ENCODE data around the gene ACSL5.
"Not testable (repeated sequence)": the region's sequence is repeated elsewhere in the genome, so short reads cannot be mapped to it uniquely, and the experiment has no call there.

The ACSL5 gene

DNA sequence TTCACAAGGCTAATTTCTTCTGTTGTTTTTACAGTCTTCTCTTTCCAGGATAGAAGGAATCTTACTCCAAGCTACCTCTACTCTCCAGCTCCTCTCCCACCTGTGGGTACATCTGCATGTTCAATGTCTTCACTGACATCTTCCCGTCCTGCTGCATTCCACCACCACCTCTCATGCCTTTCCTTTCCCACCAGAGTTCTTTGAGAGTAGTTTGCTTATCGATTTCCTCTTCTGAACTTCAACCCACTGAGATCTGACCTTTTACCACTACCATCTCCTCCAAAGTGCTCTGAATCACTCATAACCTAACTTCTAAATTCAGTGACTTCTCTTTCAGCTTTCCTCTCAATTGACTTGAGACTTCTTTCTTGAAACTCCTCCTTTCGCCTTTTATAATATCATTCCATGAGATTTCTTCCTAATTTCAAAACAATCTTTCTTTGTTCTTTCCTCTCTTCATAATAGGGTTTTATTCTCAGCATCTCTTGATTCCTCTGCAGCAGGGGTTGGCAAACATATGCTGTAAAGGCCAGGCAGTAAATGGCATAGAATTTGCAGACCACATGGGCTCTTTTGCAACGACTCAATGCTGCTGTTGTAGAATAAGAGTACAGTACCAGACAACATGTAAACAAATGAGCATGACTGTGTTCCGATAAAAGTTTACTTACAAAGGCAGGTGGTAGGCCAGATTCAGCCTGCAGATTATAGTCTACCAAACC, 22.1 kb downstream of the ACSL5 start:
- H3K27ac ChIP-seq = no peak overlapping the region
- no peak overlapping the region for H3K4me3 ChIP-seq

DNA sequence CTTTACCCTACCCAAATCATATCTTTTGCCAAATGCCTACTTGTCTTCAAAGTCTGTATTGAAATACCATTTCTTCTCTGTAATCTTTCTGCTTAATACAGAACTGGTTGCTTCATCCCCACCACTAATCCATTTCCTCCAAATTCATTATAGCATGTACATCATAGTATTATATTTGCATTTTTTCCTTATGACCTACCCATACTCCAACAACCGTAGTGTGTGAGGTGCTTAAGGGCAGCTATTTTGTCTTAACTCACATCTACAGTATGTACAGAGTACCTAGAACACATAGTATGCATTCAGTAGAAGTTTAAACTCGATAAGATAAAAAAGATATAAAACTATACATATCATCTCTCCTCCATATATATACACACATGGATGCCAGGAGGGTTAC, 23.7 kb downstream of the ACSL5 start:
- Histone ChIP-seq H3K4me3 (no peak overlapping the region), H3K27ac (no peak overlapping the region)

DNA sequence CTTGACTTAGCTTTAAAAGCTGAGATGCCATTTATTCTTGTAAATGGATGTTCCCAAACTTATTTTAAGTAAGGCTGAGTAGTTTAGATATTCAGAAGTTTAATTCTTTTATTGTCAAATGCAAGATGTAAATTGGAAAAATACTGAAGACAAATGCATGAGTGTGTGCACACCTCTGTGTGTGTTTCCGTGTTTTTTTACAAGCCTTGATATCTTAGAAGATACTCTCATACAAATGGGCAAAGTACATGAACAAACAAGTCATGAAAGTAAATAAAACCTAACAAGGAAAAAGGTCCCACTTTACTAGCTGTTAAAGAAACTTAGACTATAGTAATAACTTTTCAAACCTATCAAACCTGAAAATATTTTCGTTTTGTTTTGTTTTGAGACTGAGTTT, 29.0 kb downstream of the ACSL5 start:
- no peak overlapping the region for H3K4me3 ChIP-seq
- H3K27ac ChIP-seq = no peak overlapping the region

DNA sequence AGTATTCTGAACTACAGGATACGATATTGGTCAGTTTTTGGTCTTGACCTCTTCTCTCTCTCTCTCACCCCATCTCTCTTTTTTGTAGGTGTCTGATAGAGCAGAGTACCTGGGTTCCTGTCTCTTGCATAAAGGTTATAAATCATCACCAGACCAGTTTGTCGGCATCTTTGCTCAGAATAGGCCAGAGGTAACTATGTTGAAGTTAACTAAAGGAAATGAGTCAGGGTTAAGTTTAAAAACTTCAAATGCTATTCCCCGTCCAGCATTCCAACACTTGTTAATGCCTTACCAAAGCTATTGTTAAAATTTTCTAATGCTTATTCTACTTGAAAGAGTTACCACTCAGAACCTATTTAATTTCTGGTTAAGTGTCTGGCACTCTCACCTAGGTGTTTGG, 30.7 kb downstream of the ACSL5 start:
- Histone ChIP-seq H3K27ac (no peak overlapping the region), H3K4me3 (no peak overlapping the region)

DNA sequence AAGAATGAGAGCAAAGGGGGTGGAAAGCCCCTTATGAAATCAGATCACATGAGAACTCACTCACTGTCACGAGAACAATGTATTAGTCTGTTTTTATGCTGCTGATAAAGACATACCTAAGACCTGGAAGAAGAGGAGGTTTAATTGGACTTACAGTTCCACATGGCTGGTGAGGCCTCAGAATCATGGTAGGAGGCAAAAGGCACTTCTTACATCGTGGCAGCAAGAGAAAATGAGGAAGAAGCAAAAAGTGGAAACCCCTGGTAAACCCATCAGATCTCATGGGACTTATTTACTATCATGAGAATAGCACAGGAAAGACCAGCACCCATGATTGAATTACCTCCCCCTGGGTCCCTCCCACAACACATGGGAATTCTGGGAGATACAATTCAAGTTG, 32.9 kb downstream of the ACSL5 start:
- not testable (repeated sequence) for H3K27ac ChIP-seq

DNA sequence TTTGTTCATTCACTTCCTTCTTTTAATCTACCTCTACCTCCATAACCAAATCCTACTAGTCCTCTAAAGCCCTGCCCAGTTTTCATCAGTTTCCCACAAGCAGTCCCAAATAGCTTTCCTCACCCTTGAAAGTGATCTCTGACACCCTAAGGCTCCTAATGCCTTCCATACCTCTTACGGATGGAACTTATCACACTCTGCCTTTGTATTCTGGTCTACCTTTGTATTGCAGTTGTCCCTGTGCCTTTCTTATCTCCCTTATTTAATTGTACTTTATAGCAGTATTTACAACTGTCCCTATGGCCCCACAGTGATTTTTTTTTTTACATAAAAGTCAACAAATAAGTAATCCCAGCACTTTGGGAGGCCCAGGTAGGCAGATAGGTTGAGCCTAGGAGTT, 33.8 kb downstream of the ACSL5 start:
- Histone ChIP-seq H3K27ac (no peak overlapping the region), H3K4me3 (no peak overlapping the region)

More for the DNA sequence above, 32.9 kb downstream of the ACSL5 start:
- not testable (repeated sequence) for H3K4me3 ChIP-seq

DNA sequence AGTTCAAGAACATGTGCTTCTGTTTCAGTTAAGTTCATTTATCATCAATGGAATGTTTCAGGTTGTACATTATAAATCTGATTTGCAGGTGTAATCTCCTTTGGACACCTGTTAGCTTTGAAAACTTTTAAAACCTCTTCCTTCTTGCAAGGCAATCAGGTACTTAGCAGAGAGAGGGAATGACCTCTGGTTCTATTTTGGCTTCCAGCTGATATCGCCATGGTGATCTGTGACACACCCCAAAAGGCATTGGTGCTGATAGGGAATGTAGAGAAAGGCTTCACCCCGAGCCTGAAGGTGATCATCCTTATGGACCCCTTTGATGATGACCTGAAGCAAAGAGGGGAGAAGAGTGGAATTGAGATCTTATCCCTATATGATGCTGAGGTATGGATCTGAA, 35.4 kb downstream of the ACSL5 start:
- H3K4me3 ChIP-seq = no peak overlapping the region
- no peak overlapping the region for H3K27ac ChIP-seq

DNA sequence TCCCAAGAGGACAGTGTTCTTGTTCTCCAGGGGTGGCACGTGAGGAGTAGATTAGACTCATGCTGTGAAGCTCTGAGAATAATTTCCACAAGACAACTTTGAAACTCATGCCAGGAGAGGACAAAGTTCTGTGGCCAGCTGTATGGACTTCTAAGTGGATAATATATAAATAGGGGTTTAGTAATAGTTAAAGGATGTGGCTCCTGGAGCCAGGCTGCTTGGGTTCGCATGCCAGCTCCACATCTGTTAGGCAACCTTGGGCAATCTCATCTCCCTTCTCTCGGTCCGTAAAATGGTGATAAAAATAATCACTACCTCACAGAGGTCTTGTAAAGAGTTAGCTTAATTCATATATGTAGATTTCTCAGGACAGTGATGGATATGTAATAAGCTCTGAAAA, 35.8 kb downstream of the ACSL5 start:
- Histone ChIP-seq H3K4me3 (no peak overlapping the region), H3K27ac (no peak overlapping the region)

DNA sequence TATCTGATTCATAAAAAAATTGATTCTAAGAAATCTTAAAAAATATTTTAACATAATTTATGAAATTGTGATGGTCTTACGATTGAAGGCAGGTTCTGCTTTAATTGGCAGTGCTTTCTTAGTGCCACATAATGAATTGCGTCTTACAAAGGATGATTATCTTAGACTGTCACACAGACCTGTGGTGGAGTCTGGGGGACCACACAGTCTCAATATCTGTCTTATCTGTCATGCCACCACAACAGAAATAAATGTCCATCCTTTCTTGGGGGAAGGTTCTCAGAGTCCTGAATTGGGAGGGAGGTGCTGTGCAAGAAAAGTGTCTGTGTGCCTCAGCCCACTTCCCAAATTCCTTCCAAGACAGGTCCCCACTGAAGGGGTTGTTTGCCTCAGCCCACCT, 38.8 kb downstream of the ACSL5 start:
- Histone ChIP-seq H3K27ac (no peak overlapping the region), H3K4me3 (no peak overlapping the region)

DNA sequence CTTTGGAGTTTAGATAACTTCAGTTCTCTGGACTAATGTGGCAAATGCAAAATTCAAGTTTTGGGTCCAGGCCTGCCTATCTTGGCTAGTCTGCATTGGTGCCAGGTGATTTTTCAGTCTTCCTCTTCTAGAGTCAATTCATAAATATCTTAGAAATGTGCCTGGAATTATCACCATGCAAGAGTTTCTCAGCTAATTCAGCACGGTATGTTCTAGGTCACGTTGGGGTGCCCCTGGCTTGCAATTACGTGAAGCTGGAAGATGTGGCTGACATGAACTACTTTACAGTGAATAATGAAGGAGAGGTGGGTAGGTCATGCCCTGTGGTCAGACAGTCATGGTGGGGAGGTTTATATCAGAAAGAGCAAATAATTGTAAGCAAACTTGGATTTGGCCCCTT, 47.8 kb downstream of the ACSL5 start:
- no peak overlapping the region for H3K27ac ChIP-seq

DNA sequence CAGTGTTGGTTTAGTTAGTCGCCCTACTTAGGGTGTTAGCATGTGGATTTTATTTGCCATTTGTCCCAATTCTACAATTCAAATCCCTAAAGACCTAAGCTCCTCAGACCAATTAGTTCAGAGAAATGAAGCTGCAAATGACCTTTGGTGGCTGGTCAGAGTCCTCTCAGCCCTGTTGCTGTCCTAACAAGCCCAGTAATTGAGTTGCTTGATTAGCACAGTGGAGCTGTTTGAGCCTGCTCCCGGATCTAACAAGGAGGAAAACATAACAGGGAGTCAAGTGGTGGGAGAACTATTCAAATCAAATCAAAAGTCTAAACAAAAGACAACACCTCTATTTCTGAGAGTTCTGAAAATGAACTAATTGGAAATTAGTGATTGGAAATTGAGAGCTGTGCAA, 50.7 kb downstream of the ACSL5 start:
- Histone ChIP-seq H3K4me3 (no peak overlapping the region), H3K27ac (no peak overlapping the region)

More for the DNA sequence above, 47.8 kb downstream of the ACSL5 start:
- no peak overlapping the region for H3K4me3 ChIP-seq

DNA sequence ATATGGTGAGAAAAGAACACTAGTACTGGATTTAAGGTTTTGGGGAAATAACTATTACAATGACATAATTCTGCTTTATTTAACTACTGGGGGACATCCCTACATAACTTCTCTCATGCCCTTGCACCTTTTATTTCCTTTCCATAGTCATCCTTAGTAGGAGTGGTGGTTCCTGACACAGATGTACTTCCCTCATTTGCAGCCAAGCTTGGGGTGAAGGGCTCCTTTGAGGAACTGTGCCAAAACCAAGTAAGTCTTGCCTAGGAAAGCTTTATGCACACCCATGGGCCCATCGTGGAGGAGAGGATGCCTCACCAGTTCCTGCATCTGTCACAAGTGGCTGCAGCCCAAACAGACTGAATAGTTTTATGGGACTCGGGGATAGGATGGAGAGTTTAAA, 52.2 kb downstream of the ACSL5 start:
- H3K4me3 ChIP-seq = no peak overlapping the region

DNA sequence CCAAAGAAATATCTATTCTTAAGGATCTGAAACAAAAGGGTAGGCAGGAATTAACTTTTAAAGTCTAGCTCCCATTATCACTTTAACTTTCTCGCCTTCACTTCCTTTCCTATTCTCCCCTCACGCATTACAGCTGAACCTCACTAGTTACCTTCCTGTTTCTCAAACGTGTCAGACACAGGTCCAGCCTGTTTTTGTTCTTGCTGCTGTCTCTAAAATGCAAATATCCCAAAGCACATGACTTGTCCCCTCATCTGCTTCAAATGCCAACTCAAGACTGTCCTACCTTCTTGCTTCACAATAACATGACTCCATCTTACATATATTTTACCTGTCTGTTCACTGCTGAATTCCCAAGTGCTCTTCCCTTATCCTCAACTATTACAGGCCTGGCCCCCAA, 55.2 kb downstream of the ACSL5 start:
- no peak overlapping the region for H3K27ac ChIP-seq

More for the DNA sequence above, 52.2 kb downstream of the ACSL5 start:
- H3K27ac ChIP-seq = no peak overlapping the region

DNA sequence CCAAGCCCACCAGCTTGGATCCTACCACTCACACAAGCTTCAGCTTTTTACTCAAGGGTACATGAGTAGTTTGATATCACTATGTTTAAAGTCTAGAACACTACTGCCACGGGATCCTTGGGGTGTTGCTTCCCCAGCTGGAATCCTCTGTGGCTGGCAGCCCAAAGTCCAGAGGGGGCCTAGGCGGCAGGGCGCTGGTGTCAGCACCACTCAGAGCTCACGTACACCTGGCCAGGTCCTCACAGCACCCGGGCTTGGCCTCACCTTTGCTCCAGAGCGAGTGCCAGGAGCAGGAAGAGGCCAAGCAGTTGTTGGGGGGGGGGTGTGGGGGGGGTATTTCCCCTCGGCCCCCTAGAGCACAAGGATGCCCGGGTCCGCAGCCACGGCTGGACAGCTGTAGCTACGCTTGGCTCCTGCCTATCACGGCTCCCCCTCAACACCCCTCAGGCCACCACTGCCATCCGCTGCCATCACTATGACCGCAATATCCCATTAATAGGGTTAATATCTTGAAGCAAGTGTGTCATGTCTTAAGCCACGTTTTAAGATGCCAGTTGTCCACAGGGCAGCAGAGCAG, 55.8 kb downstream of the ACSL5 start:
- Histone ChIP-seq H3K27ac (no peak overlapping the region), H3K4me3 (no peak overlapping the region)

More for the DNA sequence above, 55.2 kb downstream of the ACSL5 start:
- no peak overlapping the region for H3K4me3 ChIP-seq

DNA sequence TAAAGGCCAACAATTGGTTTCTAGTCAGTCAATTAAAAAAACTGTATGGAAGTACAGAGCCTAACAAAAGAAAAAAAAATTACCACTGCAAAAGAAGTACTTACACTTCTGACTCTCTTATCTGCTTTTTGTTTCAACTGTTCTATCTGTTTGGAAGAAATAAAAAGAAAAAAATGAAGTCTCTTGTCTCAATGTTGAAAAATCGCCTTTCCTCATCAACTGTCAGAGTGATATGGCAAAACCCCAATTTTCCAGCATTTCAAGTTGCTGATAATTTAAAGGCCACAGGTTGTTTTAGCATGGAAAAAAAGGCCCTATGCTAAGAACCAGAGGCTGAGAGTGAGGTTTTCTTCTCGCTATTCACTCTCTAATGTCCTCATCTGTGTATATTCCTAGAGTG, 59.2 kb downstream of the ACSL5 start:
- Histone ChIP-seq H3K27ac (no peak overlapping the region), H3K4me3 (no peak overlapping the region)

DNA sequence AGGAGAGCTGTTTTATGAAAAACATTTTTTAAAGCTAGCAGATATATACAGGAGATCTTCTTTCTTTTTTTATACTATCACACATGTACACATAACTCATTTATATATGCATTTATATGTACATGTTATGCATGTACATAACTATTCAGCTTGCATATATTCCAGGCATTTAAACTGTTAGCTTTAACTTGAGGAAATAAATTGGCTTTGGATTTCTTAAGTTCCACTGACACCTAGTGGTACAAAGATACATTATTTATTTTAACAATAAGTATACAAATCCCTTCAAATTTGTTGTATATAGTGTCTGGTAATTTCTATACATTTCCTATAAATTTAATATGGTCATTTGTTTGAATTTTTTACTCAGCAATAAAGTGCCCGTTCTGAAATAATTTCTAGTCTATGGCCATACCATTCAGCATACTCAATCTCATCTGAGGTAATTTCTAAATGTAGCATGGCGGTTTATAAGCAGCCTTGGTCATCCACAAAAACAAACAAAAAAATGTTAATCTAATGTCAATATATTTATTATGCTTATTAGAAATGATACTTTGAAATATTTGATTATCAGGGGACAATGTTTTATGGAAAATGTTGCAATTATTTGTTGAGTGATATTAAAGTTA, 61.2 kb downstream of the ACSL5 start:
- H3K27ac ChIP-seq = no peak overlapping the region

DNA sequence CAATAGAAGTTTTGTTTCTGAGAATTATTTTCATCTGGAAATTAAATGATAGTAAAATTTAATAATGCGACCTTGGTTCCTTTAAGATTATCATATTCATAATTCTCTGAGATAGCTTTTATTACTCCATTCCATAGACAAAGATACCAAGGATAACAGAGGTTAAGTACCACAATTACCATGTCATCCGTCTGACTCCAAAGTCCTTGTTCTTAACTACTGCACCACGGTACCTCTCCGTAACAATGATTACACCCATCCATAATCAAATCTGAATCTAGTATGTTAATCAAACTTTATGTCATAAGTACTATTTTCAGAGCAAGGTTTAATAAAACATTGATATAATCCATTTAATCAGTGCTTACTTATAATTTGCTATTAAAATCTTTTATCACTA, 64.4 kb downstream of the ACSL5 start:
- no peak overlapping the region for H3K27ac ChIP-seq
- no peak overlapping the region for H3K4me3 ChIP-seq

More for the DNA sequence above, 61.2 kb downstream of the ACSL5 start:
- H3K4me3 ChIP-seq = no peak overlapping the region

DNA sequence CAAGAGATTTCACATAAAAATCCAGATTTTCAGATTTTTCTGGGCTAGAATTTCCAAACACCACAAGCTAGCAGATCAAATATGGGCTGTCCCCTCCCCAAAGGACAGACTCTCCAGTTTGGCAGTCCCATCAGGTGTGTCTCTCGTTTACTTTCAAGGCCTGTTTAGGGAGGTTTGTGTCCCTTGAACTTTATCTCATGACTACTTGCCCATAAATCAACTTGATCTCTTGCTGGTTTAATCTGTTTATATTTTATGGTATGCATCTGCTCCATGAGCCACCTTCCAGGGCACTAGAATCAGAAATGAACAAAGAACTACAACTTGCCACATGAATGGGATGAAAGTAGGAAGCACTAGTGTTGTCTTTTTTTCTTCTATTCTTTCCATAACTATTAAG, 67.6 kb downstream of the ACSL5 start:
- Histone ChIP-seq H3K4me3 (no peak overlapping the region), H3K27ac (no peak overlapping the region)

DNA sequence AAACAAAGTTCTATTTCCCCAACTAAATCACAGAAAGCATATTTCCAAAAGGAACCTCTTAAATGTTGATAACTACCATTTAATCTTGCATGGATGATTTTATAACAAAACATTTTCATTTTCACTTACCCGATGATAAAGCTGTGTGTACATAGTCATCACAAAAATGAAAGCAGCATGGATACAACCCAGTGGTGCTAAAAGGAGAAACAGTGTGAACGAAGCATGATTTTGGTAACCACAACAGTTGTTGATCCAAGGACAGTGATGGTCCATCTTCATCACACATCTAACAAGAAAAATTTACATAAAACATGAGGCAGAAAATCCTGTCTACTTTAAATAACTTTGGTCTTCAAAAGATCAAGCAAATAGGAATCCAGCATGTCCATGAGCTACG, 68.1 kb downstream of the ACSL5 start:
- no peak overlapping the region for H3K4me3 ChIP-seq
- no peak overlapping the region for H3K27ac ChIP-seq

DNA sequence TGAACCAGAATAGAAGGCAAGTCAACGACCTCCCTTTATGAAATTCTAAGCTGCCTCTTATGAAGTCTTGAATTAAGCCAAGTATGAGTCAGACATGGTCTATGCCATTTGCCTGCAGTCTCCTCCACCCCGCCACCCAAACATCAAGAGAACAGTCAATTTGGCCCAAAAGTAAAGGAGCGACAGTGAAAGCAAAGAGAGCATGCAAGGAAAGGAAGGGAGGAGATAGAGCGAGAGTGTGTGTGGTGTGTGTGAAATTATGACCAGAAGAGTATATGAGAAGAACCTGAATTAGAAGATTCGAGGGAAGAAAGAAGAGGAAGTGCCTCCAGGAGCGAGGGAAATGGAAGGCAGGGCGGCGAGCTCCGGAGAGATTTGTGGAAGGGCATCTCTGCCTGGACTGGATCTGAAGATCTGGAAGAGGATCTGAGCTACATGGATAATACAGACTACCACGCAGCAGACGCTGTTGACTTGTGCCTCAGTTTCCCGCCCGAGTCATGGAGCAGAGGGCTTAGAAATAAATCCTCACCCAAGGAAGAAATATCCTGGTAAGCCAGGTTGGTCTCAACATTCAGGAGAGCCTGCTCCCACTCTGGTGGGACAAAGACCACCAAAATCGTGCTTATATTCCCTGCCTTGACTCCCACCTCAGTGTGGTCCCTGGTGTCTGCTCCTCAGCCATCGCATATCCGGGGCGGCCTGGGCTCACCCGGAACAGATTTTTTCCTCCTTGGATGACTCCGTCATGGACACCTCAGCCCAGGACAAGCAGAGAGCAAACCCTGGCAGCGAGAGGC, 72.3 kb downstream of the ACSL5 start:
- Histone ChIP-seq H3K4me3 (peak overlapping the region; percentile 63 to 100 (median 90)), H3K27ac (peak overlapping the region; percentile 72 to 99 (median 96))

Data from skin epidermis (tissue), 12 donors.